Right lobe of liver (tissue), 6 donors: ENCODE data around the gene PLSCR4. TPM values are rescaled to one million over a fixed set of nuclear protein-coding genes. Genes with fewer than 3 reads are reported as not detected.

Experiments
- ATAC-seq, 4 donors: fragments of 200-7000 bp; cut with Tn5 transposase; one replicate each; pipeline ENCODE4 v1.9.1; 2020; ENCODE audit warnings: mild to moderate bottlenecking in 4 of 4, moderate library complexity in 4 of 4
- DNase-seq, 3 donors: peaks; one replicate each; pipeline ENCODE4 v3.0.0-alpha.2; 2020
- H3K27ac ChIP-seq, 3 donors: fragments of 200-600 bp; one replicate each; pipeline ENCODE4 v1.8.0; 2022
- H3K27me3 ChIP-seq, 2 donors: fragments of 200-600 bp; one replicate each; pipeline ENCODE4 v1.8.0; 2022
- H3K36me3 ChIP-seq, 4 donors: fragments of 200-600 bp; sonication (generic) in 1 of 4; one replicate each; pipeline versions ENCODE4 v1.5.1 to v1.8.0; 2017 to 2022; ENCODE audit warnings: control low read depth in 1 of 4
- H3K4me1 ChIP-seq, 4 donors: fragments of 200-600 bp; sonication (generic) in 1 of 4; one replicate each; pipeline versions ENCODE4 v1.5.1 to v1.8.0; 2017 to 2022; ENCODE audit warnings: control low read depth in 1 of 4
- H3K4me3 ChIP-seq, 3 donors: fragments of 200-600 bp; one replicate each; pipeline ENCODE4 v1.8.0; 2022
- H3K9me3 ChIP-seq, 4 donors: fragments of 200-600 bp; sonication (generic) in 1 of 4; one replicate each; pipeline versions ENCODE4 v1.5.1 to v1.8.0; 2017 to 2022; ENCODE audit warnings: control low read depth in 1 of 4
- POLR2A ChIP-seq: fragments of 450-650 bp; IDR thresholded peaks from one replicate; pipeline ENCODE4 v1.6.1; 2017; ENCODE audit warnings: antibody characterized with exemption, mild to moderate bottlenecking
- WGBS: methylation state at CpG from one replicate; pipeline ENCODE4 v1.1.6; 2018; ENCODE audit warnings: low coverage, low lambda C conversion rate; ENCODE audit not compliant: insufficient coverage; ENCODE audit errors: missing lambda C conversion rate; 5-methylcytosine and 5-hydroxymethylcytosine counted together
- intact Hi-C, 2 donors: fragments of 100-400 bp; cut with DNase I; formaldehyde crosslinking; loops; one replicate each; pipeline versions ENCODE4 v1.11.2 to v1.14.1; 2022
- total RNA-seq, 6 experiments: library from RNA; depleted of rRNA in 2 of 6; stranded (reverse); fragments of >200 nt in 2 of 6; fragmentation: NEBNext Ultra II Directional in 3 of 6; extraction: Animal tissue kit (Norgen Biotek cat#: 25700) in 3 of 6; gene quantifications; one replicate each; pipeline versions ENCODE4 v1.1.0 to v1.2.4, GENCODE V29; 2016 to 2023
- TF ChIP-seq, protein P1 (sequence below), 4 donors: fragments of 200-600 bp in 3 of 4; fragments of 450-650 bp in 1 of 4; IDR thresholded peaks; one replicate each; pipeline versions ENCODE4 v1.5.1 to v1.8.0; 2016 to 2022; ENCODE audit warnings: antibody characterized with exemption in 4 of 4, mild to moderate bottlenecking in 2 of 4
- donor health status: DM: no; HTN: yes; CAD: no.
- donor health status: DM: no; HTN: no; CAD: no.
- donor health status: DM: no; HTN: no; CAD: no.
- donor health status: DM: no; HTN: yes; CAD: no.
- donor health status: DM: no; HTN: yes; CAD: no.

The PLSCR4 gene
- total RNA-seq, 6 experiments from 2014 or later, result 25.2 to 44.9 (median 42.4) TPM

DNA sequence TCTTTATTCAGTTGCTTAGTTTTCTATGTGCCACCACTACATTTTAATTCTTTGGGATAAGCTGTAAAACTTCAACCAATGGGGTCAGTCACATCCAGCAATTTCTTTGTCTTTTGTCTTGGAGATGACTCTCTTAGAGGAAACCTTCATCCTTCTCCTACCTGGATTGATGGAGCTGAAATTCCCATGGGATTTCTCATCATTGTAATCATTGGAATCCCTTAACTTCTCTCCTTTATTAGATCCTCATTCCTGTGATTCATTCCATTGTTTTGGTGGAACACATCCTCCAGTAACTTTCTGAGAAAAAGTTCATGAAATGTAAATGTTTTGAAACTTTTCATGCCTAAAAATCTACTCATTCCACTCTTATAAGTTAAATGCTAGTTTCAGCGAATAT lies 80.3 kb downstream of the PLSCR4 start:
- WGBS, result 75% methylated on average over 1 of the region's 1 CpG
- H3K9me3 ChIP-seq, result no peaks in the 10 kb centered on the region
- peaks cover 0 to 11% (median 0%) of the 10 kb centered on the region in 4 donors for H3K4me1 ChIP-seq
- H3K4me3 ChIP-seq, result no peak overlapping the region
- ATAC-seq (no peak), DNase-seq (no peak)
- no peaks in the 10 kb centered on the region for H3K36me3 ChIP-seq
- TF ChIP-seq, protein P1, sequence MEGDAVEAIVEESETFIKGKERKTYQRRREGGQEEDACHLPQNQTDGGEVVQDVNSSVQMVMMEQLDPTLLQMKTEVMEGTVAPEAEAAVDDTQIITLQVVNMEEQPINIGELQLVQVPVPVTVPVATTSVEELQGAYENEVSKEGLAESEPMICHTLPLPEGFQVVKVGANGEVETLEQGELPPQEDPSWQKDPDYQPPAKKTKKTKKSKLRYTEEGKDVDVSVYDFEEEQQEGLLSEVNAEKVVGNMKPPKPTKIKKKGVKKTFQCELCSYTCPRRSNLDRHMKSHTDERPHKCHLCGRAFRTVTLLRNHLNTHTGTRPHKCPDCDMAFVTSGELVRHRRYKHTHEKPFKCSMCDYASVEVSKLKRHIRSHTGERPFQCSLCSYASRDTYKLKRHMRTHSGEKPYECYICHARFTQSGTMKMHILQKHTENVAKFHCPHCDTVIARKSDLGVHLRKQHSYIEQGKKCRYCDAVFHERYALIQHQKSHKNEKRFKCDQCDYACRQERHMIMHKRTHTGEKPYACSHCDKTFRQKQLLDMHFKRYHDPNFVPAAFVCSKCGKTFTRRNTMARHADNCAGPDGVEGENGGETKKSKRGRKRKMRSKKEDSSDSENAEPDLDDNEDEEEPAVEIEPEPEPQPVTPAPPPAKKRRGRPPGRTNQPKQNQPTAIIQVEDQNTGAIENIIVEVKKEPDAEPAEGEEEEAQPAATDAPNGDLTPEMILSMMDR (IDR thresholded peaks at IDR 0.05), result no peak
- TF ChIP-seq POLR2A, result no peak
- intact Hi-C loops, result no loop called here
- no peaks in the 10 kb centered on the region for H3K27me3 ChIP-seq
- H3K27ac ChIP-seq, result no peak overlapping the region

DNA sequence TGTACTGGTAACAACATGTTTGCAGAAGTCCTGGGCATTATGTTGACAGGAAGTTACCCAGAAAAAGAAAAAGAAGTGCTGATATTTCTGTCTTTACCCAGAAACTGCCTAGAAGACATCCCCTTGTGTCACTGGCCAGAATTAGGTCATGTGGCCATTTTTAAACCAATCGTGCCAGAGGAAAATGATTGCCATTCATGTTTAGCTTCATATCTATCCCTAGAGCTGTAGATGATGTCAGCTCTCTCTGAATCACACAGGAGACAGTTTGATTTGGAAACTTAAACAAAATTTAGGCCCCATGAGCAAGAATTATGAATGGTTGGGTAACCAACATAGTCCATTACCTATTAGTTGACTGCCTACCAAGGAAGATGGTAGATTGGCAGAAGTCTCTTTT lies 81.0 kb downstream of the PLSCR4 start:
- H3K27ac ChIP-seq, result no peak overlapping the region
- no peaks in the 10 kb centered on the region for H3K27me3 ChIP-seq
- no peaks in the 10 kb centered on the region for H3K36me3 ChIP-seq
- ATAC-seq (no peak), DNase-seq (no peak)
- peaks cover 0 to 18% (median 0%) of the 10 kb centered on the region in 4 donors for H3K4me1 ChIP-seq
- no peak for TF ChIP-seq POLR2A
- TF ChIP-seq, protein P1 (IDR thresholded peaks at IDR 0.05), result no peak
- no peak overlapping the region for H3K4me3 ChIP-seq
- 89% methylated on average over 1 of the region's 1 CpG for WGBS
- intact Hi-C loops, result no loop called here
- no peaks in the 10 kb centered on the region for H3K9me3 ChIP-seq

DNA sequence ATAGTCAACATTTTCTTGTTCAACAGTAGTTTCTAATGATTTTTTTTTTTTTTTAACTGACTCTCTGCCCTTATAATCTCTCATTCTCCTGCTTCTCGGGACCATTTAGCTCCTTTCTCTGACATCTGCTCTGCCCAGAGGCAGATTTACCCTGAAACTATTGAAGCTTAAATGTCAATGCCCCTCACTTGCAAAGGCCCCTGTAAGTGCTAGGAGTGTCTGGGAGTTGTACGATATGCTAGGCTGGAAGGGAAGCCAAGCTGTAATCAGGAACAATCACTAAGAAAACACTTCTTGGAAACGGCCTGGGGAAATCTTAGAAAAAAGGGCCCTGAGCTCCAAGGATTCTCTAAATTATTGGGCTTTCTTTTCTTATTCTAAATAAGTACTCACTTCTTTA lies 84.1 kb downstream of the PLSCR4 start:
- Histone ChIP-seq H3K9me3 (no peaks in the 10 kb centered on the region), H3K36me3 (no peaks in the 10 kb centered on the region), H3K4me3 (no peak overlapping the region), H3K4me1 (peaks cover 0 to 43% (median 6%) of the 10 kb centered on the region in 4 donors), H3K27me3 (no peaks in the 10 kb centered on the region), H3K27ac (peak overlapping the region; percentile 53 to 65 (median 63))
- WGBS, result 66% methylated on average over 3 of the region's 3 CpGs
- intact Hi-C loops, result no loop called here
- DNase-seq, result no peak
- no peak for ATAC-seq
- TF ChIP-seq, protein P1 (IDR thresholded peaks at IDR 0.05), result no peak
- TF ChIP-seq POLR2A, result no peak

DNA sequence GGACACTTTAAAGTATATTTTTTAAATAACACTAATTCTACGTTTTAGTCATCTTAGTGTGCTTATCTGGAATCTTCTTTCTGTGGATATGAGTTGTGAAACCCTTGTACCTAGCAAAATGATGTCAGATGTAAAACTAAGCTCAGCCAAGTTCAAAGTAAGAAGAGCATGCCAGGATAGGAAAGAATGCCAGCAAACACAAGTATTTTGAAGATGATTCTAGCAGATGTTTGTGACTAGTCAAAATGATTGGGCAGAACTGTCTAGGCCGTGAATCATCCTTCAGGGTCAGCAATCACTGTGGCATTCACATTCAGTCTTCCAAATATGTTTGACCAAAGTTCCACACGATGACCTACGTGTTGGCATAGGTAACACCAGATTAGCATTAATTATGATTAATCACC lies 84.5 kb downstream of the PLSCR4 start:
- Histone ChIP-seq H3K9me3 (no peaks in the 10 kb centered on the region), H3K27ac (peak overlapping the region; percentile 53 to 65 (median 63)), H3K4me3 (no peak overlapping the region), H3K36me3 (no peaks in the 10 kb centered on the region), H3K27me3 (no peaks in the 10 kb centered on the region), H3K4me1 (peaks cover 0 to 43% (median 6%) of the 10 kb centered on the region in 4 donors)
- ATAC-seq (peak; percentile 45 to 69 (median 60)), DNase-seq (no peak)
- 37% methylated on average over 4 of the region's 4 CpGs for WGBS
- intact Hi-C loops, result no loop called here
- TF ChIP-seq POLR2A, result no peak
- TF ChIP-seq, protein P1 (IDR thresholded peaks at IDR 0.05), result no peak

DNA sequence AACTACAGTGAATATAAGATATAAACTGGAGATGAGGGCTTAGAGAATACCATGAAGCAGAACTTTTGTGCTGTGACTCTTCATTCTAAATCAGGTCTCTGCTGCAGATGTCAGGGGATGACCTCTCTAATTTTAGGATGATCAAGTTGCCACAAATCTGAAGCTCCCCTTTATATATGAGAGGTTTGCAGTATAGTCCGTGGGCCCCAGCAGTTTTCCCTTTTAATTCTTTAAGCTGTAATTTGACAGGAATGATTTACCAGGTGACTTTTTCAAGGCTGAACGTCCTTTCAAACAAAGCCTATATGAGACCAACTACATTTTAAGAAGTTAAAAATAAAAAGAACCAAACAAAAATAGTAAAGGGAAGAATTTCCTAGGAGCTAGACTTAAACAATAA lies 85.0 kb downstream of the PLSCR4 start:
- Histone ChIP-seq H3K27ac (peak overlapping the region; percentile 53 to 65 (median 63)), H3K4me1 (peaks cover 0 to 43% (median 6%) of the 10 kb centered on the region in 4 donors), H3K4me3 (no peak overlapping the region), H3K9me3 (no peaks in the 10 kb centered on the region), H3K36me3 (no peaks in the 10 kb centered on the region), H3K27me3 (no peaks in the 10 kb centered on the region)
- TF ChIP-seq, protein P1 (IDR thresholded peaks at IDR 0.05), result no peak
- no peak for TF ChIP-seq POLR2A
- intact Hi-C loops, result no loop called here
- ATAC-seq (no peak), DNase-seq (no peak)
- WGBS, result 73% methylated on average over 2 of the region's 2 CpGs
